CD4-positive, alpha-beta T cell treated with Interleukin-21 for 1 hour (primary cell): ENCODE results near the gene MMP17.

Source experiments
- DNase-seq: peaks from one replicate; pipeline ENCODE4 v3.0.0-alpha.2; 2020

MMP17 gene

GRCh38 chr12:131830914-131831571, 2.9 kb downstream of the MMP17 start:
- DNase-seq = no peak

GRCh38 chr12:131831635-131832041, 3.4 kb downstream of the MMP17 start:
- DNase-seq = no peak

- no peak for DNase-seq
These were observed 4.4 kb downstream of the MMP17 start for GRCh38 chr12:131832321-131833231.

- no peak for DNase-seq
These were observed 5.2 kb downstream of the MMP17 start for GRCh38 chr12:131833288-131833895.

- DNase-seq = no peak
These were observed 5.9 kb downstream of the MMP17 start for GRCh38 chr12:131833896-131834641.

- DNase-seq = no peak
These were observed 6.8 kb downstream of the MMP17 start for GRCh38 chr12:131834798-131835615.

- DNase-seq = no peak
These were observed 7.5 kb downstream of the MMP17 start for GRCh38 chr12:131835616-131836171.

GRCh38 chr12:131836193-131836592, 8.0 kb downstream of the MMP17 start:
- DNase-seq = no peak

GRCh38 chr12:131836714-131837397, 8.7 kb downstream of the MMP17 start:
- DNase-seq = no peak

GRCh38 chr12:131840643-131841416, 12.6 kb downstream of the MMP17 start:
- DNase-seq = no peak

GRCh38 chr12:131841547-131841946, 13.4 kb downstream of the MMP17 start:
- DNase-seq = no peak

- no peak for DNase-seq
These were observed 14.0 kb downstream of the MMP17 start for GRCh38 chr12:131842169-131842568.

GRCh38 chr12:131843527-131843926, 15.3 kb downstream of the MMP17 start:
- DNase-seq = no peak

GRCh38 chr12:131844140-131844539, 15.9 kb downstream of the MMP17 start:
- DNase-seq = no peak

GRCh38 chr12:131844656-131845055, 16.5 kb downstream of the MMP17 start:
- DNase-seq = no peak

GRCh38 chr12:131845121-131845520, 16.9 kb downstream of the MMP17 start:
- no peak for DNase-seq

- DNase-seq = no peak
These were observed 19.3 kb downstream of the MMP17 start for GRCh38 chr12:131847456-131847855.

- DNase-seq = no peak
These were observed 20.6 kb downstream of the MMP17 start for GRCh38 chr12:131848753-131849152.

GRCh38 chr12:131849700-131850553, 21.7 kb downstream of the MMP17 start:
- no peak for DNase-seq
